PC-3 (cell line): ENCODE data around the gene HAO2. TPM values are rescaled to one million over a fixed set of nuclear protein-coding genes. Genes with fewer than 3 reads are reported as not detected.
A peak's percentile ranks its signal among the peaks of the same experiment; 100 is the strongest.

ENCODE experiments used
- ATAC-seq: fragments of 200-7000 bp; cut with Tn5 transposase; 2 replicates; pipeline ENCODE4 v1.9.1; 2020; ENCODE audit warnings: mild to moderate bottlenecking, moderate library complexity
- Bru-seq: library from RNA; stranded (reverse); fragments of 400-500 nt; gene quantifications from one replicate; lab custom pipeline; 2021; lab: Mats Ljungman, UMichigan
- BruChase-seq, 2 experiments: library from RNA; stranded (reverse); fragments of 400-500 nt; gene quantifications; one replicate each; lab custom pipeline; 2021; lab: Mats Ljungman, UMichigan
- BruUV-seq: library from RNA; stranded (reverse); fragments of 400-500 nt; replicated peaks from 2 replicates; lab custom pipeline; 2021; lab: Mats Ljungman, UMichigan
- CTCF ChIA-PET: fragments of 300-600 bp; sonication (Branson Sonifier 250); formaldehyde crosslinking; loops from one replicate; lab custom pipeline; 2022; ENCODE audit warnings: antibody characterized with exemption; lab: Charles Lee
- POLR2A ChIA-PET: fragments of 300-600 bp; sonication (Branson Sonifier 250); formaldehyde crosslinking; loops from one replicate; lab custom pipeline; 2022; ENCODE audit warnings: antibody characterized with exemption; ENCODE audit not compliant: unreplicated experiment; lab: Charles Lee
- DNase-seq: peaks from one replicate; pipeline ENCODE4 v3.0.0-alpha.2; 2015
- H2AFZ ChIP-seq: fragments of 300-600 bp; sonication (generic); 2 replicates; pipeline ENCODE4 v1.6.0; 2016; ENCODE audit warnings: antibody characterized with exemption, low read length
- H3F3A ChIP-seq: fragments of 300-600 bp; sonication (generic); one replicate; pipeline ENCODE4 v1.6.0; 2017; ENCODE audit warnings: antibody characterized with exemption, low read length, control low read depth, mild to moderate bottlenecking; ENCODE audit not compliant: unreplicated experiment
- H3K27ac ChIP-seq: fragments of 300-600 bp; sonication (generic); 2 replicates; pipeline ENCODE4 v1.5.1; 2016; ENCODE audit warnings: mild to moderate bottlenecking, low read length
- H3K27me3 ChIP-seq: fragments of 300-600 bp; sonication (generic); 2 replicates; pipeline ENCODE4 v1.6.1; 2016; ENCODE audit warnings: low read length, mixed read lengths
- H3K36me3 ChIP-seq: fragments of 300-600 bp; sonication (generic); 2 replicates; pipeline ENCODE4 v1.6.1; 2016; ENCODE audit warnings: low read depth, mixed run types, low read length, mixed read lengths
- H3K4me1 ChIP-seq: fragments of 300-600 bp; sonication (generic); 2 replicates; pipeline ENCODE4 v1.5.1; 2016; ENCODE audit warnings: low read length; ENCODE audit not compliant: insufficient read depth
- H3K4me2 ChIP-seq: fragments of 300-600 bp; sonication (generic); 2 replicates; pipeline ENCODE4 v1.6.0; 2016; ENCODE audit warnings: low read length
- H3K4me3 ChIP-seq: fragments of 300-600 bp; sonication (generic); 2 replicates; pipeline ENCODE4 v1.5.1; 2016; ENCODE audit warnings: mild to moderate bottlenecking, low read length, mixed read lengths
- H3K79me2 ChIP-seq: fragments of 300-600 bp; sonication (generic); 2 replicates; pipeline ENCODE4 v1.6.1; 2017; ENCODE audit warnings: low read length, mixed read lengths
- H3K9ac ChIP-seq: fragments of 300-600 bp; sonication (generic); 2 replicates; pipeline ENCODE4 v1.6.0; 2016; ENCODE audit warnings: mild to moderate bottlenecking, low read length
- H3K9me2 ChIP-seq: fragments of 300-600 bp; sonication (generic); replicated peaks from 2 replicates; pipeline ENCODE4 v1.6.1; 2016; ENCODE audit warnings: mixed run types, low read length, mixed read lengths
- H3K9me3 ChIP-seq: fragments of 300-600 bp; sonication (generic); 2 replicates; pipeline ENCODE4 v1.6.1; 2016; ENCODE audit warnings: low read length, mixed read lengths
- H4K20me1 ChIP-seq: fragments of 300-600 bp; sonication (generic); 2 replicates; pipeline ENCODE4 v1.6.1; 2016; ENCODE audit warnings: low read length, mixed read lengths
- EZH2 ChIP-seq: fragments of 300-600 bp; sonication (generic); IDR thresholded peaks from one replicate; pipeline ENCODE4 v1.6.1; 2017; ENCODE audit warnings: antibody characterized with exemption, mild to moderate bottlenecking, low read length; ENCODE audit not compliant: unreplicated experiment
- EZH2phosphoT487 ChIP-seq: fragments of 300-600 bp; sonication (generic); IDR thresholded peaks from 2 replicates; pipeline ENCODE4 v1.6.1; 2018; ENCODE audit warnings: mild to moderate bottlenecking, antibody characterized with exemption, low read length, borderline replicate concordance
- intact Hi-C: fragments of 100-400 bp; cut with micrococcal nuclease; formaldehyde crosslinking; loops from 2 replicates; pipeline ENCODE4 v1.9.0; 2023
- long read RNA-seq: library from polyadenylated mRNA; unstranded; transcript quantifications from one replicate; pipeline ENCODE4 v2.0.0, GENCODE V29; 2021; ENCODE audit not compliant: unreplicated experiment
- total RNA-seq: library from RNA; depleted of rRNA; stranded (reverse); fragments of >200 nt; gene quantifications from 2 replicates; pipeline ENCODE4 v1.2.3, GENCODE V29; 2014; rRNA removed
- TF ChIP-seq, protein P1 (sequence below): fragments of 300-600 bp; sonication (generic); conservative IDR thresholded peaks from 2 replicates; pipeline ENCODE4 v1.5.1; 2017; ENCODE audit warnings: antibody characterized with exemption, low read depth, mild to moderate bottlenecking, low read length

HAO2 gene
- not detected in 2 replicates for total RNA-seq
- percentile 10 among the genes with signal in this experiment for Bru-seq, nascent RNA
- percentile 16 among the genes with signal in this experiment for BruChase-seq, experiment 1, labeled RNA remaining after a 6-hour chase
- BruChase-seq, experiment 2, labeled RNA remaining after a 2-hour chase: percentile 14 among the genes with signal in this experiment
- long read RNA-seq: 0 reads

DNA sequence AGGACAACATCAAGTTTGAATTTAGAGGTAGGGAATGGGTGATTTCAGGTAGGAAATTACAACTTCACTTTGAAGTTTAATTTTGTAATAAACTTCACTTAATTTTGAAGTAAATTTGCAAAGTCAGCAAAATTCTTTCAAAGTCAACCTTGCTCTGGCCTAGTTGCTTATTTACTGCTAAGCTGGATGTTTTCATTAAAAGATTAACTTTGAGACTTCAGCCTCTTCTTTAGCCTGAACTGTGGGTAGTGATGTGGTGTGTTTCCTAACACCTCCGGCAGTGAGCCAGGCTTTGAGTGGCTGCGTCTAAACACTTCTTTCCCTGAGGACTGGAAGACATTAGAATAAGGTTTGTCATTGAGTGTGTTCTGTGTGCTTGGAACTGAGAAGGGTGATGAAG lies at the start of gene HAO2:
TSS of gene HAO2 (plus strand) at position 232 of the 400 bp plus-strand sequence. CDS start 12,301 bp downstream, outside the sequence.
- Histone ChIP-seq H3F3A (no peaks in the 10 kb centered on the region), H4K20me1 (no peaks in the 10 kb centered on the region), H3K79me2 (no peaks in the 10 kb centered on the region), H3K36me3 (no peaks in the 10 kb centered on the region), H3K4me3 (no peak within 1 kb of the TSS), H3K9ac (no peak within 1 kb of the TSS), H3K4me1 (peaks cover 17% of the 10 kb centered on the region), H3K9me3 (no peaks in the 10 kb centered on the region), H3K27me3 (peaks cover 15% of the 10 kb centered on the region), H3K4me2 (no peak within 1 kb of the TSS), H3K9me2 (no peaks in the 10 kb centered on the region), H2AFZ (no peak within 1 kb of the TSS), H3K27ac (no peak within 1 kb of the TSS)
- ATAC-seq: no peak
- BruUV-seq: no TSS peak
- CTCF ChIA-PET: no interaction called here
- DNase-seq: no peak
- intact Hi-C loops: loop anchor here (5.0 to 10.0 kb wide), 2 partner anchors 226 to 354 kb away; partner anchors contain the start of gene WARS2
- TF ChIP-seq EZH2 (no peak), EZH2phosphoT487 (no peak)
- TF ChIP-seq, protein P1, sequence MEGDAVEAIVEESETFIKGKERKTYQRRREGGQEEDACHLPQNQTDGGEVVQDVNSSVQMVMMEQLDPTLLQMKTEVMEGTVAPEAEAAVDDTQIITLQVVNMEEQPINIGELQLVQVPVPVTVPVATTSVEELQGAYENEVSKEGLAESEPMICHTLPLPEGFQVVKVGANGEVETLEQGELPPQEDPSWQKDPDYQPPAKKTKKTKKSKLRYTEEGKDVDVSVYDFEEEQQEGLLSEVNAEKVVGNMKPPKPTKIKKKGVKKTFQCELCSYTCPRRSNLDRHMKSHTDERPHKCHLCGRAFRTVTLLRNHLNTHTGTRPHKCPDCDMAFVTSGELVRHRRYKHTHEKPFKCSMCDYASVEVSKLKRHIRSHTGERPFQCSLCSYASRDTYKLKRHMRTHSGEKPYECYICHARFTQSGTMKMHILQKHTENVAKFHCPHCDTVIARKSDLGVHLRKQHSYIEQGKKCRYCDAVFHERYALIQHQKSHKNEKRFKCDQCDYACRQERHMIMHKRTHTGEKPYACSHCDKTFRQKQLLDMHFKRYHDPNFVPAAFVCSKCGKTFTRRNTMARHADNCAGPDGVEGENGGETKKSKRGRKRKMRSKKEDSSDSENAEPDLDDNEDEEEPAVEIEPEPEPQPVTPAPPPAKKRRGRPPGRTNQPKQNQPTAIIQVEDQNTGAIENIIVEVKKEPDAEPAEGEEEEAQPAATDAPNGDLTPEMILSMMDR: no peak
- POLR2A ChIA-PET: no interaction called here

DNA sequence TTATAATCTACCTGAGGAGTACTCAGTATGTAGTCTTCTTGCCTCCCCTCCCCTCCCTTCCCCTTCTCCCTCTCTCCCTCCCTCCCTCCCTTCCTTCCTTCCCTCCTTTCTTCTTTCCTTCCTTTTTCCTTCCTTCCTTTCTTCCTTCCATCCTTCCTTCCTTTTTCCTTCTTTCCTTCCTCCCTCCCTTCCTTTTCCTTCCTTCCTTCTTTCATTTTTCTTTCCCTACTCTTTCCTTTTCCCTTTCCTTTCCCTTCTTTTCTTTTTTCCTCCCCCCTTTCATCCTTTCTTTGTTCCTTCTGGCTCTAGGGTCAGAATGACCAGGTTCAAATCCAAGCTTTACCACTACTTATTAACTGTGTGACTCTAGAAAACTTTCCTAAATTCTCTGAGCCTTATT lies 48.5 kb upstream of the HAO2 start:
- Histone ChIP-seq H3K4me3 (no peak overlapping the region), H3K36me3 (no peaks in the 10 kb centered on the region), H3K27me3 (peaks cover 25% of the 10 kb centered on the region; the same call in 1 of the 2 replicates), H3K9me2 (no peaks in the 10 kb centered on the region), H3K27ac (no peak overlapping the region), H3K4me2 (no peak overlapping the region), H2AFZ (no peak overlapping the region), H4K20me1 (no peaks in the 10 kb centered on the region), H3K79me2 (no peaks in the 10 kb centered on the region), H3F3A (no peaks in the 10 kb centered on the region), H3K9me3 (no peaks in the 10 kb centered on the region), H3K4me1 (no peaks in the 10 kb centered on the region), H3K9ac (no peak overlapping the region)
- DNase-seq (no peak), ATAC-seq (no peak)
- CTCF ChIA-PET: no interaction called here
- POLR2A ChIA-PET: no interaction called here
- intact Hi-C loops: no loop called here
- no TSS peak for BruUV-seq
- TF ChIP-seq EZH2phosphoT487 (no peak), EZH2 (no peak)
- TF ChIP-seq, protein P1: no peak
